GM23338 (cell line): Measurements from ENCODE around the gene NIT1. TPM values are rescaled to one million over a fixed set of nuclear protein-coding genes. Genes with fewer than 3 reads are reported as not detected.

Experiments
- ATAC-seq: fragments of 200-7000 bp; cut with Tn5 transposase; 3 replicates; pipeline ENCODE4 v1.9.1; 2020
- DNase-seq: peaks from one replicate; pipeline ENCODE4 v3.0.0-alpha.2; 2015; ENCODE audit warnings: low spot score
- H2AFZ ChIP-seq: fragments of 200-600 bp; sonication (generic); 2 replicates; pipeline ENCODE4 v1.8.0; 2016; ENCODE audit warnings: antibody characterized with exemption, mild to moderate bottlenecking, moderate library complexity
- H3F3A ChIP-seq: fragments of 200-600 bp; sonication (generic); replicated peaks from 2 replicates; pipeline ENCODE4 v1.8.0; 2017; ENCODE audit warnings: antibody characterized with exemption, mixed run types, low read depth
- H3K27ac ChIP-seq: fragments of 200-600 bp; sonication (generic); 2 replicates; pipeline ENCODE4 v1.6.1; 2016; ENCODE audit warnings: low read depth
- H3K27me3 ChIP-seq: fragments of 200-600 bp; sonication (generic); 2 replicates; pipeline ENCODE4 v1.8.0; 2016; ENCODE audit warnings: mild to moderate bottlenecking, mixed run types, moderate library complexity; ENCODE audit not compliant: insufficient read depth
- H3K36me3 ChIP-seq: fragments of 200-600 bp; sonication (generic); 2 replicates; pipeline ENCODE4 v1.8.0; 2016; ENCODE audit warnings: mild to moderate bottlenecking; ENCODE audit not compliant: insufficient read depth
- H3K4me1 ChIP-seq: fragments of 200-600 bp; sonication (generic); 2 replicates; pipeline ENCODE4 v1.8.0; 2016; ENCODE audit warnings: mild to moderate bottlenecking, moderate library complexity; ENCODE audit not compliant: insufficient read depth
- H3K4me2 ChIP-seq: fragments of 200-600 bp; sonication (generic); 2 replicates; pipeline ENCODE4 v1.7.1; 2017; ENCODE audit warnings: mixed run types
- H3K4me3 ChIP-seq: fragments of 200-600 bp; sonication (generic); 2 replicates; pipeline ENCODE4 v1.6.1; 2016; ENCODE audit warnings: mixed run types
- H3K79me2 ChIP-seq: fragments of 200-600 bp; sonication (generic); replicated peaks from 2 replicates; pipeline ENCODE4 v1.8.0; 2017; ENCODE audit warnings: mild to moderate bottlenecking; ENCODE audit not compliant: insufficient read depth
- H3K9me2 ChIP-seq: fragments of 200-600 bp; sonication (generic); 2 replicates; pipeline ENCODE4 v1.8.0; 2017; ENCODE audit not compliant: insufficient read depth
- H4K20me1 ChIP-seq: fragments of 200-600 bp; sonication (generic); replicated peaks from 2 replicates; pipeline ENCODE4 v1.8.0; 2017; ENCODE audit warnings: mild to moderate bottlenecking; ENCODE audit not compliant: insufficient read depth
- H3K27ac Mint-ChIP-seq: 2 replicates; pipeline ENCODE4 v1.8.0; 2020; ENCODE audit warnings: inconsistent platforms, mild to moderate bottlenecking, moderate library complexity, mixed read lengths
- H3K27me3 Mint-ChIP-seq: 3 replicates; pipeline ENCODE4 v1.8.0; 2022; ENCODE audit warnings: low read depth, mild to moderate bottlenecking, moderate library complexity, mixed read lengths, inconsistent platforms; ENCODE audit not compliant: insufficient read depth, poor library complexity
- H3K36me3 Mint-ChIP-seq: 3 replicates; pipeline ENCODE4 v1.8.0; 2021; ENCODE audit warnings: low read depth, mild to moderate bottlenecking, inconsistent platforms, moderate library complexity, mixed read lengths
- H3K4me1 Mint-ChIP-seq: 3 replicates; pipeline ENCODE4 v1.8.0; 2020; ENCODE audit warnings: mild to moderate bottlenecking, inconsistent platforms, mixed read lengths
- H3K4me3 Mint-ChIP-seq: 3 replicates; pipeline ENCODE4 v1.8.0; 2021; ENCODE audit warnings: moderate library complexity, mild to moderate bottlenecking, inconsistent platforms, mixed read lengths
- H3K9me3 Mint-ChIP-seq: 3 replicates; pipeline ENCODE4 v1.8.0; 2020; ENCODE audit warnings: moderate library complexity, mild to moderate bottlenecking, inconsistent platforms, mixed read lengths
- CREB1 ChIP-seq: fragments of 250-450 bp; sonication (Bioruptor Pico); IDR thresholded peaks from 2 replicates; pipeline ENCODE4 v1.5.0; 2020; ENCODE audit warnings: low read depth, mild to moderate bottlenecking, moderate library complexity
- CTCF ChIP-seq, 2 experiments: fragments of 200-600 bp in 1 of 2; sonication (generic) in 1 of 2; conservative IDR thresholded peaks; 2 replicates each; pipeline versions ENCODE4 v1.5.1 to v1.6.1; 2016 to 2017; ENCODE audit warnings: antibody characterized with exemption in 2 of 2, low read depth in 2 of 2, mild to moderate bottlenecking in 2 of 2, moderate library complexity in 1 of 2
- ETS1 ChIP-seq: IDR thresholded peaks from 2 replicates; pipeline ENCODE4 v1.6.1; 2016; ENCODE audit warnings: antibody characterized with exemption
- EZH2 ChIP-seq: fragments of 200-600 bp; sonication (generic); IDR thresholded peaks from one replicate; pipeline ENCODE4 v1.8.0; 2017; ENCODE audit warnings: antibody characterized with exemption, mild to moderate bottlenecking, low read depth; ENCODE audit not compliant: unreplicated experiment
- JUNB ChIP-seq: IDR thresholded peaks from one replicate; pipeline ENCODE4 v1.6.1; 2016; ENCODE audit warnings: antibody characterized with exemption; ENCODE audit not compliant: unreplicated experiment
- NANOG ChIP-seq: IDR thresholded peaks from 2 replicates; pipeline ENCODE4 v1.6.1; 2016; ENCODE audit warnings: antibody characterized with exemption, borderline replicate concordance
- REST ChIP-seq: IDR thresholded peaks from one replicate; pipeline ENCODE4 v1.6.1; 2018; ENCODE audit warnings: antibody characterized with exemption; ENCODE audit not compliant: unreplicated experiment
- ZNF114 ChIP-seq: fragments of 250-450 bp; sonication (Bioruptor Pico); IDR thresholded peaks from 2 replicates; pipeline ENCODE4 v1.5.0; 2020; ENCODE audit warnings: mild to moderate bottlenecking, moderate library complexity
- polyA plus RNA-seq: library from polyadenylated mRNA; unstranded; fragments of >200 nt; fragmentation: Nextera tagmentation; extraction: Ambion mirVana; gene quantifications from 2 replicates; pipeline ENCODE4 v1.2.1, GENCODE V29; 2016
- total RNA-seq: library from RNA; depleted of rRNA; stranded (reverse); fragments of >200 nt; shearing (Covaris generic); gene quantifications from 2 replicates; pipeline ENCODE4 v1.2.3, GENCODE V29; 2014
- TF ChIP-seq, protein P1 (sequence below): fragments of 250-450 bp; sonication (Bioruptor Pico); IDR thresholded peaks from 2 replicates; pipeline ENCODE4 v1.5.0; 2020; ENCODE audit warnings: mild to moderate bottlenecking, moderate library complexity

NIT1 gene
- total and polyA plus RNA-seq, 2 experiments from 2014 or later = 35.9 to 43.0 TPM

DNA sequence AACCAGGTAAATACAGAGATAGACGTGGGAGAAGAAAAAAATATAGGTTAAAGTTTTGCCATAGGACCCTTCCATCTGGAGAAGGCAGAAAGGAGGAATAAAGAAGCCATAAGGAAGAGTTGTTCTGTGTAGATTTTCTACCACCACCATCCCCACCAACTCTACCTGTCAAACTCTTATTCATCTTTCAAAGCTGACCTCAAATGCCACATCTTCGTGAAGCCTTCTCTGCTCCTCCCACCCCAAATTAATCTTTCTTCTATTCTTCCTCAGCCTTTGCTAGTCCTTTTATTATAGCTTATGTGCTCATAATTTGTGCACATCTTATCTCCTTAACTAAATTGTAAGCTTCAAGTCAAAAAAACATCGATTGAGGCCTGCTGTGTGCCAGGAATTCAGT is 27.3 kb upstream of the NIT1 start:
- ATAC-seq (no peak), DNase-seq (no peak)
- H3K27me3 Mint-ChIP-seq = peaks cover 8% of the 10 kb centered on the region
- Histone ChIP-seq H2AFZ (no peak overlapping the region), H3K27ac (no peak overlapping the region), H3F3A (no peaks in the 10 kb centered on the region), H3K4me1 (peaks cover 7% of the 10 kb centered on the region), H3K4me2 (no peak overlapping the region), H3K79me2 (no peaks in the 10 kb centered on the region), H3K9me2 (peaks cover 5% of the 10 kb centered on the region; the same call in 1 of the 2 replicates), H3K36me3 (no peaks in the 10 kb centered on the region), H3K4me3 (no peak overlapping the region), H3K27me3 (no peaks in the 10 kb centered on the region), H4K20me1 (no peaks in the 10 kb centered on the region)
- H3K36me3 Mint-ChIP-seq = no peaks in the 10 kb centered on the region
- H3K4me1 Mint-ChIP-seq = peaks cover 15% of the 10 kb centered on the region
- TF ChIP-seq CTCF (conservative IDR thresholded peaks at IDR 0.05; ENCODE audit: low read depth in 2 of 2) (no peak), EZH2 (no peak), ZNF114 (CRISPR knock-in tag) (no peak), ETS1 (no peak), REST (no peak), NANOG (no peak), CREB1 (CRISPR knock-in tag) (no peak), JUNB (no peak)
- TF ChIP-seq, protein P1, sequence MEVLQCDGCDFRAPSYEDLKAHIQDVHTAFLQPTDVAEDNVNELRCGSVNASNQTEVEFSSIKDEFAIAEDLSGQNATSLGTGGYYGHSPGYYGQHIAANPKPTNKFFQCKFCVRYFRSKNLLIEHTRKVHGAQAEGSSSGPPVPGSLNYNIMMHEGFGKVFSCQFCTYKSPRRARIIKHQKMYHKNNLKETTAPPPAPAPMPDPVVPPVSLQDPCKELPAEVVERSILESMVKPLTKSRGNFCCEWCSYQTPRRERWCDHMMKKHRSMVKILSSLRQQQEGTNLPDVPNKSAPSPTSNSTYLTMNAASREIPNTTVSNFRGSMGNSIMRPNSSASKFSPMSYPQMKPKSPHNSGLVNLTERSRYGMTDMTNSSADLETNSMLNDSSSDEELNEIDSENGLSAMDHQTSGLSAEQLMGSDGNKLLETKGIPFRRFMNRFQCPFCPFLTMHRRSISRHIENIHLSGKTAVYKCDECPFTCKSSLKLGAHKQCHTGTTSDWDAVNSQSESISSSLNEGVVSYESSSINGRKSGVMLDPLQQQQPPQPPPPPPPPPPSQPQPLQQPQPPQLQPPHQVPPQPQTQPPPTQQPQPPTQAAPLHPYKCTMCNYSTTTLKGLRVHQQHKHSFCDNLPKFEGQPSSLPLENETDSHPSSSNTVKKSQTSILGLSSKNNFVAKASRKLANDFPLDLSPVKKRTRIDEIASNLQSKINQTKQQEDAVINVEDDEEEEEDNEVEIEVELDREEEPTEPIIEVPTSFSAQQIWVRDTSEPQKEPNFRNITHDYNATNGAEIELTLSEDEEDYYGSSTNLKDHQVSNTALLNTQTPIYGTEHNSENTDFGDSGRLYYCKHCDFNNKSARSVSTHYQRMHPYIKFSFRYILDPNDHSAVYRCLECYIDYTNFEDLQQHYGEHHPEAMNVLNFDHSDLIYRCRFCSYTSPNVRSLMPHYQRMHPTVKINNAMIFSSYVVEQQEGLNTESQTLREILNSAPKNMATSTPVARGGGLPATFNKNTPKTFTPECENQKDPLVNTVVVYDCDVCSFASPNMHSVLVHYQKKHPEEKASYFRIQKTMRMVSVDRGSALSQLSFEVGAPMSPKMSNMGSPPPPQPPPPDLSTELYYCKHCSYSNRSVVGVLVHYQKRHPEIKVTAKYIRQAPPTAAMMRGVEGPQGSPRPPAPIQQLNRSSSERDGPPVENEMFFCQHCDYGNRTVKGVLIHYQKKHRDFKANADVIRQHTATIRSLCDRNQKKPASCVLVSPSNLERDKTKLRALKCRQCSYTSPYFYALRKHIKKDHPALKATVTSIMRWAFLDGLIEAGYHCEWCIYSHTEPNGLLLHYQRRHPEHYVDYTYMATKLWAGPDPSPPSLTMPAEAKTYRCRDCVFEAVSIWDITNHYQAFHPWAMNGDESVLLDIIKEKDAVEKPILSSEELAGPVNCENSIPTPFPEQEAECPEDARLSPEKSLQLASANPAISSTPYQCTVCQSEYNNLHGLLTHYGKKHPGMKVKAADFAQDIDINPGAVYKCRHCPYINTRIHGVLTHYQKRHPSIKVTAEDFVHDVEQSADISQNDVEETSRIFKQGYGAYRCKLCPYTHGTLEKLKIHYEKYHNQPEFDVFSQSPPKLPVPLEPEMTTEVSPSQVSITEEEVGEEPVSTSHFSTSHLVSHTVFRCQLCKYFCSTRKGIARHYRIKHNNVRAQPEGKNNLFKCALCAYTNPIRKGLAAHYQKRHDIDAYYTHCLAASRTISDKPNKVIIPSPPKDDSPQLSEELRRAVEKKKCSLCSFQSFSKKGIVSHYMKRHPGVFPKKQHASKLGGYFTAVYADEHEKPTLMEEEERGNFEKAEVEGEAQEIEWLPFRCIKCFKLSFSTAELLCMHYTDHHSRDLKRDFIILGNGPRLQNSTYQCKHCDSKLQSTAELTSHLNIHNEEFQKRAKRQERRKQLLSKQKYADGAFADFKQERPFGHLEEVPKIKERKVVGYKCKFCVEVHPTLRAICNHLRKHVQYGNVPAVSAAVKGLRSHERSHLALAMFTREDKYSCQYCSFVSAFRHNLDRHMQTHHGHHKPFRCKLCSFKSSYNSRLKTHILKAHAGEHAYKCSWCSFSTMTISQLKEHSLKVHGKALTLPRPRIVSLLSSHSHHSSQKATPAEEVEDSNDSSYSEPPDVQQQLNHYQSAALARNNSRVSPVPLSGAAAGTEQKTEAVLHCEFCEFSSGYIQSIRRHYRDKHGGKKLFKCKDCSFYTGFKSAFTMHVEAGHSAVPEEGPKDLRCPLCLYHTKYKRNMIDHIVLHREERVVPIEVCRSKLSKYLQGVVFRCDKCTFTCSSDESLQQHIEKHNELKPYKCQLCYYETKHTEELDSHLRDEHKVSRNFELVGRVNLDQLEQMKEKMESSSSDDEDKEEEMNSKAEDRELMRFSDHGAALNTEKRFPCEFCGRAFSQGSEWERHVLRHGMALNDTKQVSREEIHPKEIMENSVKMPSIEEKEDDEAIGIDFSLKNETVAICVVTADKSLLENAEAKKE (CRISPR knock-in tag) = no peak
- no peak overlapping the region for H3K4me3 Mint-ChIP-seq
- H3K27ac Mint-ChIP-seq = no peak overlapping the region
- no peaks in the 10 kb centered on the region for H3K9me3 Mint-ChIP-seq
